ENCODE results near the gene IL20RA.

The IL20RA gene

DNA sequence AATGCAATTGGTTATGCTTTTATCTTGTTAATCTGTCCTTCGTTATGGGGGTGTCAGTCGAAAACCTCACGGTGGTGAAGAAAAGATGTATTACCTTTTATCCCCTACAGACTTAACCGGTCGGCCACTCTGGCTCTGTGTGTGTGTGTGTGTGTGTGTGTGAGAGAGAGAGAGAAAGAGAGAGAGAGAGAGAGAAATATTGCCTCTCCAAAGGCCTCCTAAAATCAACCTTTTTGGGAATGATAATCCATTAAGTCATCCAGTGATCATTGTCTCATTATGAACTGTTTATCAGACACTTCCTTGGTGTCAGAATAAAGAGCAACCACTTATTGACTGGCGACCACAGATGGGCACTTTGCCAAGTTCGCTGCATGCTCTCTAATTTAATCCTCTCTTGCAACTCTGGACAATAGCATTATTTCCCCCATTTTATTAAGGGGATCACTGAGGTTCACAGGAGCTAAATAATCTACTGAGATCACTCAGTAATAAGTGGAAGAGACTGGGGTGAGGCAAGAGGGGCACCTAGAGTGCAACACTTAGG, 92.0 kb downstream of the IL20RA start:
- Histone ChIP-seq H3K4me2 (no peak overlapping the region), H3K27ac (no peak overlapping the region), H4K20me1 (ENCODE audit: insufficient read depth) (no peaks in the 10 kb centered on the region), H3K4me1 (ENCODE audit: low read depth, poor library complexity, severe bottlenecking) (no peaks in the 10 kb centered on the region), H3K4me3 (IDR thresholded peaks at IDR 0.05; ENCODE audit: insufficient read depth, low read depth, low read length) (no peak overlapping the region), H3K36me3 (ENCODE audit: insufficient read depth) (no peaks in the 10 kb centered on the region), H3K27me3 (ENCODE audit: insufficient read depth, low read depth) (no peaks in the 10 kb centered on the region), H3K79me2 (ENCODE audit: insufficient read depth, low read depth) (no peaks in the 10 kb centered on the region), H2AFZ (ENCODE audit: low read depth) (no peak overlapping the region), H3K9ac (no peak overlapping the region)
- no peak for TF ChIP-seq CTCF (conservative IDR thresholded peaks at IDR 0.05; ENCODE audit: low read depth, low read length)

DNA sequence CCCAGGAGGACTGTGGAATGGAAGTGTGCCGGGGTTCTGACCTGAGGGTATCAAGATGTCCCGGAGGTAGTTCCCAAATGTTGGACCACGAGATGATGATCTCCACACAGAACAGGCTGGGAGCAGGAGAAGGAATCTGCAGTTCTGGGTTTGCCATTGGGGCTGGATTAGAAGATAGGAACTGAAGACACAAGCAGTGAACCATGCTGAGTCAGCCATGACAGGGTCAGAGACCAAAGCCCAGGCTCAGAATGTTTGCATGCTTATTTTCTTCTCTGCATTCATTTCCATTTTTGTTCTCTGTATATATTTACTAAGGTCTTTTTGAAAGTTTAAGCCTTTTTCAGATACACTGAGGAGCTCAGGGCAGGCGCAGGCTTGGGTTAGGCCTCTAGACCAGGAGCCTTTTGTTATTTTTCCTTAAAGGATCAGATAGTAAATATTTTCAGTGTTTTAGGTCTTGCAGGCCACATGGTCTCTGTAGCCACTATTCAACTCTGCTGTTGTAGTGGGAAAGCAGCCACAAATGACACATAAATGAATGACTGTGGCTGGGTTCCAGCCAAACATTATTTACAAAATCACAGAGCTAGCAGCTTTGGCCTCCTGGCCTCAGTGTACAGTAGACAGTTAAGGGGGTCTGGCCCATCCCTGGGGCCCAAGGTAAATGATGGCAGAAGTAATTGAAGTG, 94.2 kb downstream of the IL20RA start:
- H2AFZ ChIP-seq (ENCODE audit: low read depth) = no peak overlapping the region
- TF ChIP-seq CTCF (conservative IDR thresholded peaks at IDR 0.05; ENCODE audit: low read depth, low read length) = no peak

More for the DNA sequence above, 94.2 kb downstream of the IL20RA start:
- H3K4me2 ChIP-seq = no peak overlapping the region
- H3K27ac ChIP-seq = no peak overlapping the region
- no peaks in the 10 kb centered on the region for H3K27me3 ChIP-seq (ENCODE audit: insufficient read depth, low read depth)
- H3K79me2 ChIP-seq (ENCODE audit: insufficient read depth, low read depth) = no peaks in the 10 kb centered on the region
- H3K4me1 ChIP-seq (ENCODE audit: low read depth, poor library complexity, severe bottlenecking) = no peaks in the 10 kb centered on the region
- H3K36me3 ChIP-seq (ENCODE audit: insufficient read depth) = no peaks in the 10 kb centered on the region
- H4K20me1 ChIP-seq (ENCODE audit: insufficient read depth) = no peaks in the 10 kb centered on the region
- H3K4me3 ChIP-seq (IDR thresholded peaks at IDR 0.05; ENCODE audit: insufficient read depth, low read depth, low read length) = no peak overlapping the region
- no peak overlapping the region for H3K9ac ChIP-seq

All from KMS-11 (cell line).